Stimulated activated effector memory CD8-positive, alpha-beta T cell treated with anti-CD3 and anti-CD28 coated beads, Interleukin-12 subunit alpha, Interleukin-12 subunit beta, amount 100 ng/mL, for 72 hours (primary cell): ENCODE results near the gene EIF4A3.

Experiments used
- ATAC-seq: fragments of 150-1000 bp; cut with Tn5 transposase; 2 replicates; pipeline ENCODE4 v1.10.0; 2021
- DNase-seq, 2 donors: peaks; one replicate each; pipeline ENCODE4 v3.0.0; 2021 to 2022; ENCODE audit warnings: low spot score in 2 of 2
- H3K27ac Mint-ChIP-seq: one replicate; pipeline ENCODE4 v1.8.0; 2022; ENCODE audit warnings: mild to moderate bottlenecking, mixed read lengths
- H3K36me3 Mint-ChIP-seq: one replicate; pipeline ENCODE4 v1.8.0; 2022; ENCODE audit warnings: mild to moderate bottlenecking, mixed read lengths
- H3K4me1 Mint-ChIP-seq: one replicate; pipeline ENCODE4 v1.8.0; 2022; ENCODE audit warnings: mixed read lengths
- H3K4me3 Mint-ChIP-seq: one replicate; pipeline ENCODE4 v1.8.0; 2022; ENCODE audit warnings: mild to moderate bottlenecking, mixed read lengths
- H3K9me3 Mint-ChIP-seq: one replicate; pipeline ENCODE4 v1.8.0; 2022; ENCODE audit warnings: mixed read lengths

The EIF4A3 gene

GRCh38 chr17:80114758-80115157, 32.2 kb downstream of the EIF4A3 start:
- Mint-ChIP-seq H3K27ac (no peak overlapping the region), H3K4me3 (no peak overlapping the region), H3K9me3 (no peaks in the 10 kb centered on the region), H3K4me1 (peaks cover 6% of the 10 kb centered on the region), H3K36me3 (no peaks in the 10 kb centered on the region)
- ATAC-seq: no peak
- DNase-seq: no peak

GRCh38 chr17:80113033-80113484, 33.9 kb downstream of the EIF4A3 start:
- Mint-ChIP-seq H3K36me3 (no peaks in the 10 kb centered on the region), H3K27ac (no peak overlapping the region), H3K4me3 (no peak overlapping the region), H3K9me3 (no peaks in the 10 kb centered on the region), H3K4me1 (peaks cover 6% of the 10 kb centered on the region)
- ATAC-seq (no peak), DNase-seq (no peak)

- DNase-seq (no peak), ATAC-seq (no peak)
- Mint-ChIP-seq H3K36me3 (no peaks in the 10 kb centered on the region), H3K4me3 (no peak overlapping the region), H3K4me1 (peaks cover 6% of the 10 kb centered on the region), H3K27ac (no peak overlapping the region), H3K9me3 (no peaks in the 10 kb centered on the region)
Measured at GRCh38 chr17:80112471-80113032, 34.4 kb downstream of the EIF4A3 start.

GRCh38 chr17:80111702-80112470, 35.0 kb downstream of the EIF4A3 start:
- Mint-ChIP-seq H3K4me3 (no peak overlapping the region), H3K27ac (no peak overlapping the region), H3K36me3 (no peaks in the 10 kb centered on the region), H3K9me3 (no peaks in the 10 kb centered on the region), H3K4me1 (peaks cover 6% of the 10 kb centered on the region)
- ATAC-seq (peak; percentile 3), DNase-seq (no peak)

- Mint-ChIP-seq H3K27ac (no peak overlapping the region), H3K4me3 (no peak overlapping the region), H3K4me1 (peaks cover 6% of the 10 kb centered on the region), H3K36me3 (no peaks in the 10 kb centered on the region), H3K9me3 (no peaks in the 10 kb centered on the region)
- no peak for DNase-seq
- no peak for ATAC-seq
Measured at GRCh38 chr17:80110927-80111701, 35.8 kb downstream of the EIF4A3 start.

GRCh38 chr17:80110447-80110812, 36.5 kb downstream of the EIF4A3 start:
- Mint-ChIP-seq H3K27ac (no peak overlapping the region), H3K4me1 (peaks cover 6% of the 10 kb centered on the region), H3K36me3 (no peaks in the 10 kb centered on the region), H3K9me3 (no peaks in the 10 kb centered on the region), H3K4me3 (no peak overlapping the region)
- DNase-seq (no peak), ATAC-seq (no peak)

- DNase-seq (no peak), ATAC-seq (no peak)
- H3K36me3 Mint-ChIP-seq: no peaks in the 10 kb centered on the region
- no peak overlapping the region for H3K27ac Mint-ChIP-seq
- H3K9me3 Mint-ChIP-seq: no peaks in the 10 kb centered on the region
- H3K4me3 Mint-ChIP-seq: no peak overlapping the region
- H3K4me1 Mint-ChIP-seq: peaks cover 1% of the 10 kb centered on the region
Measured at GRCh38 chr17:80109713-80110446, 37.0 kb downstream of the EIF4A3 start.

GRCh38 chr17:80109066-80109660, 37.8 kb downstream of the EIF4A3 start:
- no peak overlapping the region for H3K4me3 Mint-ChIP-seq
- ATAC-seq (no peak), DNase-seq (no peak)
- no peaks in the 10 kb centered on the region for H3K36me3 Mint-ChIP-seq
- no peak overlapping the region for H3K27ac Mint-ChIP-seq
- no peaks in the 10 kb centered on the region for H3K9me3 Mint-ChIP-seq
- no peaks in the 10 kb centered on the region for H3K4me1 Mint-ChIP-seq

- peaks cover 3% of the 10 kb centered on the region for H3K4me1 Mint-ChIP-seq
Measured at GRCh38 chr17:80108036-80108971, 38.6 kb downstream of the EIF4A3 start.

GRCh38 chr17:80107231-80108021, 39.5 kb downstream of the EIF4A3 start:
- Mint-ChIP-seq H3K9me3 (no peaks in the 10 kb centered on the region), H3K4me3 (no peak overlapping the region), H3K36me3 (peaks cover 6% of the 10 kb centered on the region), H3K4me1 (peaks cover 10% of the 10 kb centered on the region), H3K27ac (no peak overlapping the region)
- DNase-seq (no peak), ATAC-seq (no peak)

More at GRCh38 chr17:80108036-80108971, 38.6 kb downstream of the EIF4A3 start:
- H3K9me3 Mint-ChIP-seq: no peaks in the 10 kb centered on the region
- H3K36me3 Mint-ChIP-seq: peaks cover 2% of the 10 kb centered on the region
- no peak for DNase-seq
- no peak overlapping the region for H3K27ac Mint-ChIP-seq
- no peak overlapping the region for H3K4me3 Mint-ChIP-seq
- ATAC-seq: no peak

- ATAC-seq: no peak
Measured at GRCh38 chr17:80106751-80107150, 40.2 kb downstream of the EIF4A3 start.

GRCh38 chr17:80106176-80106575, 40.8 kb downstream of the EIF4A3 start:
- H3K36me3 Mint-ChIP-seq: peaks cover 14% of the 10 kb centered on the region
- H3K9me3 Mint-ChIP-seq: no peaks in the 10 kb centered on the region
- H3K4me3 Mint-ChIP-seq: no peak overlapping the region
- DNase-seq (no peak), ATAC-seq (no peak)
- no peak overlapping the region for H3K27ac Mint-ChIP-seq
- H3K4me1 Mint-ChIP-seq: peaks cover 18% of the 10 kb centered on the region

More at GRCh38 chr17:80106751-80107150, 40.2 kb downstream of the EIF4A3 start:
- no peaks in the 10 kb centered on the region for H3K9me3 Mint-ChIP-seq
- H3K4me3 Mint-ChIP-seq: no peak overlapping the region
- H3K4me1 Mint-ChIP-seq: peaks cover 17% of the 10 kb centered on the region
- no peak overlapping the region for H3K27ac Mint-ChIP-seq
- peaks cover 11% of the 10 kb centered on the region for H3K36me3 Mint-ChIP-seq
- DNase-seq: no peak

GRCh38 chr17:80105762-80106161, 41.2 kb downstream of the EIF4A3 start:
- H3K27ac Mint-ChIP-seq: no peak overlapping the region
- DNase-seq (no peak), ATAC-seq (no peak)
- peaks cover 22% of the 10 kb centered on the region for H3K4me1 Mint-ChIP-seq
- no peak overlapping the region for H3K4me3 Mint-ChIP-seq
- H3K36me3 Mint-ChIP-seq: peaks cover 14% of the 10 kb centered on the region
- H3K9me3 Mint-ChIP-seq: no peaks in the 10 kb centered on the region
